NCI-H2107 treated with DMSO at 0.1 percent for 48 hours (cell line): ENCODE results near the gene EME1.
"Not testable (repeated sequence)": the region's sequence is repeated elsewhere in the genome, so short reads cannot be mapped to it uniquely, and the experiment has no call there.

Experiments
- DNase-seq: peaks from one replicate; lab custom pipeline; 2025; ENCODE audit not compliant: unreplicated experiment; lab: John Stamatoyannopoulos, UW

The EME1 gene

DNA sequence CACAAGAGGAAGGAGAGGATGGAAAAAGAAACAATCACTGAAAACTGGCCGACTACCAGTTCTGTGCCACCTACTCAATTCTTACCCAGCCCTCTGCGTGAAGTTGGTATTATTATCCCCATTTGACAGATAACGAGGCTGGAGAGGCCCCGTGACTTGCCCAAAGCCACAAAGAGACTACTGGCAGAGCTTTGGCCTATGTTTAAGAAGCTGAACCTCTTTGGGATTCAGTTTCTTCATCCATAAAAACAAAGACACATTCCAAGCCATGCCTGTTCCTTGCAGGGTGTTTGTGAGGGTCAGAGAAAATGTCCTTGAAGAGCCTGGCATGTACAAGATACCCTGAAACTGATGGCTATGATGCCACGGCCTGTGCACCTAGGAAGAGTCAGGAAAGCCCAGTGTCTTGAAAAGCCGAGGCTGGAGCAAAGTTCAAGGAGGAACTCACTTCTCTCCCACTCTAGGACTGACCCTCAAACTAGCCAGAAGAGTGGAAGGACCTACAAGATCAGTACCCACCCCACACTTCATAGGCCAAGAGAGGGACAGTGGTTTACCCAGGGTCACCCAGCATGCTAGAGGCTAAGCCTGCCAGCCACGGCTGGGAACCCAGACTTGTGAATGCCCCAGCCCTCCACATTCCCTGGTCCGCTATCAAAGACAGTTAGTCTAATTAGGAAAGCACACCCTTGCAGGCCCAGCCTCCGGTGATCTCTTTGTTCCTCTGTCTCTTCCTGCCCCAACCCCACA is 51.4 kb downstream of the EME1 start:
- no peak for DNase-seq

- DNase-seq = no peak
Observed at GRCh38 chr17:50424996-50425681, 52.1 kb downstream of the EME1 start.

DNA sequence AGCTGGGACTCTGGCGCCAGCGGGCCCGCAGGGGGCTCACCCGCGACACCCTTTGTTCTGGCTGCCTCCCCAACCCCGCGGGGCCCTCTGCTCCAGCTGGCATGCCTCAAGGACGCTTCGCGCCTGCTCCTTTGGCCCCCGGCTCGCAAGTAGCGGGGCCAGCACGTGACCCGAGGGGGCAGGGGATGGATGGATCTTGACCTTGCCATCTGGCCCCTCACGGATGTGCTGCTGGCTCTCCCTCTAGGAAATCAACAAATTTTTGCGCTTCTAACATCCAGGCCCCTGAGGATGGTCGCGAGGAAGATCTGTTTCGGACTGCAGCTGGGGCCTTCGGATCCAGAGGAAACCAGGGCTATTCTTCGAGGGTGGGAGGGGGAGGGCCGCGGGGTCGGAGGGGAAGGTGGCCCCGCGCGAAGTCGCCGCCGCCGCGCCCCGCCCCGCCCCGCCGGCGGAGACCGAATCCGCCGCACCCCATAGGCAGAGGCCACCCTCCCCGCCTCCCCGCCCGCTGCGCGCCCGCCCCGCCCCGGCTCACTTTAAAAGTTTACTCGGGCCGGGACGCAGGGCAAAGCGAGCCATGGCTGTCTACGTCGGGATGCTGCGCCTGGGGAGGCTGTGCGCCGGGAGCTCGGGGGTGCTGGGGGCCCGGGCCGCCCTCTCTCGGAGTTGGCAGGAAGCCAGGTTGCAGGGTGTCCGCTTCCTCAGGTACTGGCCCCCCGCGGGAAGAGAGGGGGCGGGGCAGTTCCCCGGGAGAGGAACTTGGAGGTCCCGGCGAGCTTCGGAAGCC is 52.8 kb downstream of the EME1 start, which contains the start of gene ACSF2:
TSS of gene ACSF2 (plus strand) at position 537 of the 790 bp plus-strand sequence. CDS start at position 581, 44 bp downstream.
- no peak for DNase-seq

- DNase-seq = no peak
Observed at GRCh38 chr17:50426472-50426782, 53.4 kb downstream of the EME1 start.

GRCh38 chr17:50426814-50427787 is 54.1 kb downstream of the EME1 start:
- no peak for DNase-seq

GRCh38 chr17:50428126-50428525 is 55.1 kb downstream of the EME1 start:
- DNase-seq = not testable (repeated sequence)

DNA sequence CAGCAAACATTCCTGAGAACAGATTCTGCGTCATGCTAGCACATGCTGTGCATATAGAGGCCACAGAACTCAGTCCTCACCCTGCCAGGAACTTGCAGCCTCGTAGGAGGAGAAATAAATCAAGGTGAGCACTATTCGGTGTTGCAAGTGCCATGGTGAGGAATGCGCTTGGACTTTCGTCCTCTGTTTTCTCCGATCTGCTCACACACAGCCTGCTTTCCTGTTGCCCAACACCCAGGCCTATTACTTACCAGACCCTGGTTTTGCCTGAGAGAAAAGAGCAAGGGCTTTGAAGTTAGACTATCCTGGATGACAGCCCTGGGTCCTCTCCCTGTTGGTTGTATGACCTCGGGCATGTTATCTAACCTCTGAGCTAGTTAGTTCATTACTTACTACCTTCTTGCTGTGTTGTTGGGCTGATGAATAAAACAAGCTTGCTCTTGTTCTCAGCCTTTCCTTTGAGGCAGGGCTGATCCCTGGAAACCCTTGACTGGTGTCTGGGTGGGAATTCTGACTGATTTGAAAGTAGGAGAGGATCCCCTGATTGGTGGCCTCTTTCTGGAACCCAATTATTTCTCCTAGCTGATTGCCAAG is 55.9 kb downstream of the EME1 start:
- no peak for DNase-seq

- DNase-seq = no peak
Observed at GRCh38 chr17:50429793-50430192, 56.8 kb downstream of the EME1 start.
